Left lung (tissue), 10 donors: Measurements from ENCODE around the gene RAB3D. TPM values are rescaled to one million over a fixed set of nuclear protein-coding genes. Genes with fewer than 3 reads are reported as not detected.

Experiments used
- ATAC-seq: fragments of 200-7000 bp; cut with Tn5 transposase; one replicate; pipeline ENCODE4 v1.9.1; 2020; ENCODE audit warnings: moderate library complexity
- DNase-seq, 4 donors: peaks; one replicate each; pipeline ENCODE4 v3.0.0-alpha.2; 2013 to 2020
- H3K27ac ChIP-seq, 2 donors: fragments of 200-600 bp; sonication (generic) in 1 of 2; one replicate each; pipeline versions ENCODE4 v1.5.0 to v1.8.0; 2020 to 2021
- H3K27me3 ChIP-seq, 2 donors: fragments of 200-600 bp; sonication (generic) in 1 of 2; one replicate each; pipeline versions ENCODE4 v1.5.0 to v1.8.0; 2020 to 2021
- H3K36me3 ChIP-seq, 2 donors: fragments of 200-600 bp; sonication (generic) in 1 of 2; one replicate each; pipeline versions ENCODE4 v1.5.0 to v1.8.0; 2020 to 2021
- H3K4me1 ChIP-seq, 2 donors: fragments of 200-600 bp; one replicate each; pipeline ENCODE4 v1.8.0; 2021
- H3K4me3 ChIP-seq, 2 donors: fragments of 200-600 bp; sonication (generic) in 1 of 2; one replicate each; pipeline versions ENCODE4 v1.5.0 to v1.8.0; 2020 to 2021; ENCODE audit warnings: mild to moderate bottlenecking in 1 of 2
- H3K9me3 ChIP-seq, 2 donors: fragments of 200-600 bp; sonication (generic) in 1 of 2; one replicate each; pipeline versions ENCODE4 v1.5.0 to v1.8.0; 2020 to 2021
- CTCF ChIP-seq, 2 donors: fragments of 200-600 bp; sonication (generic) in 1 of 2; IDR thresholded peaks; one replicate each; pipeline versions ENCODE4 v1.5.0 to v1.8.0; 2021; ENCODE audit warnings: antibody characterized with exemption in 2 of 2
- intact Hi-C, 2 donors: fragments of 100-400 bp; cut with DNase I; formaldehyde crosslinking; loops; one replicate each; pipeline versions ENCODE4 v1.11.2 to v1.14.2; 2022
- polyA plus RNA-seq, 6 donors: library from polyadenylated mRNA; unstranded; fragments of 120-200 nt; gene quantifications; one replicate each; pipeline ENCODE4 v1.2.1, GENCODE V29; 2013; ENCODE audit not compliant: insufficient read length in 6 of 6
- total RNA-seq, 2 donors: library from RNA; stranded (reverse); fragmentation: NEBNext Ultra II Directional; extraction: Animal tissue kit (Norgen Biotek cat#: 25700); gene quantifications; one replicate each; pipeline ENCODE4 v1.2.1, GENCODE V29; 2021
- donor health status: DM: no; HTN: yes; CAD: no.
- donor health status: DM: no; HTN: no; CAD: no.

RAB3D gene
- total and polyA plus RNA-seq, 8 donors: 16.3 to 71.6 (median 19.3) TPM

- Histone ChIP-seq H3K27ac (peak within 1 kb of the TSS; percentile 95 to 96), H3K27me3 (no peaks in the 10 kb centered on the region), H3K4me1 (peaks cover 0 to 54% of the 10 kb centered on the region in 2 donors), H3K4me3 (peak within 1 kb of the TSS; percentile 54 to 66), H3K36me3 (no peaks in the 10 kb centered on the region), H3K9me3 (no peaks in the 10 kb centered on the region)
- peak in 1 of 2 donors; percentile 15 for TF ChIP-seq CTCF (IDR thresholded peaks at IDR 0.05)
- intact Hi-C loops: no loop called here
- DNase-seq (peak; percentile 97 to 99 (median 99)), ATAC-seq (peak; percentile 93)
Observed at GRCh38 chr19:11374433-11375142, 35.1 kb upstream of the RAB3D start, which contains the start of gene SWSAP1. Gene SWSAP1 (plus strand): TSS chr19:11374666. CDS start chr19:11374681, 15 bp downstream.

DNA sequence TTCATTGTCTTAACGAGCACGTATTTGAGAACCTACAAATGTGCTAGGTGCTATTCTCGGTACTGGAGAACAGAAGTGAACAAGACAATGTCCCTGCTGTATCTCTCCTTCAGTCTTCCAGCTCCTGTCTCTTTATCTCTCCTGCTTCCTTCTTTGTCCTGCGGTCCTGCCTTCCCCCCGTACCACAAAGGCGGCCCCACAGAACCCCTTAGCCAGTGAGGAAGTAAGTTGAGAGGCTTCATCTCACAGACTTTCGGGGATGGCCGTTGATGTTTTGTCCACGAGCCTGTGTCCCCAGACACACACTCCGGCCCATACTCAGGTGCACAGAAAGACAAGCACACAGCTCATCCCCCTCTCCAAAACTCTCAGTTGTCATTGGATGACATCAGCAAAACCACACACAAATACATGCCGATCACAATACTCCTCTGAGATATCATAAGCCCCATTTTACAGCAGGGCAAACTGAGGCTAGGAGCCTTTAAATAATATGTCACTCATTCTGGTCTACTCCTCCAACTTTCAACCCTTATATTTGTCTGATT is 34.5 kb upstream of the RAB3D start:
- ATAC-seq (no peak), DNase-seq (no peak)
- intact Hi-C loops: no loop called here
- H3K27ac ChIP-seq: peak overlapping the region; percentile 95 to 96
- peak overlapping the region; percentile 54 to 66 for H3K4me3 ChIP-seq
- no peaks in the 10 kb centered on the region for H3K27me3 ChIP-seq
- peaks cover 0 to 5% of the 10 kb centered on the region in 2 donors for H3K36me3 ChIP-seq
- peaks cover 0 to 48% of the 10 kb centered on the region in 2 donors for H3K4me1 ChIP-seq
- no peak for TF ChIP-seq CTCF (IDR thresholded peaks at IDR 0.05)
- H3K9me3 ChIP-seq: no peaks in the 10 kb centered on the region

DNA sequence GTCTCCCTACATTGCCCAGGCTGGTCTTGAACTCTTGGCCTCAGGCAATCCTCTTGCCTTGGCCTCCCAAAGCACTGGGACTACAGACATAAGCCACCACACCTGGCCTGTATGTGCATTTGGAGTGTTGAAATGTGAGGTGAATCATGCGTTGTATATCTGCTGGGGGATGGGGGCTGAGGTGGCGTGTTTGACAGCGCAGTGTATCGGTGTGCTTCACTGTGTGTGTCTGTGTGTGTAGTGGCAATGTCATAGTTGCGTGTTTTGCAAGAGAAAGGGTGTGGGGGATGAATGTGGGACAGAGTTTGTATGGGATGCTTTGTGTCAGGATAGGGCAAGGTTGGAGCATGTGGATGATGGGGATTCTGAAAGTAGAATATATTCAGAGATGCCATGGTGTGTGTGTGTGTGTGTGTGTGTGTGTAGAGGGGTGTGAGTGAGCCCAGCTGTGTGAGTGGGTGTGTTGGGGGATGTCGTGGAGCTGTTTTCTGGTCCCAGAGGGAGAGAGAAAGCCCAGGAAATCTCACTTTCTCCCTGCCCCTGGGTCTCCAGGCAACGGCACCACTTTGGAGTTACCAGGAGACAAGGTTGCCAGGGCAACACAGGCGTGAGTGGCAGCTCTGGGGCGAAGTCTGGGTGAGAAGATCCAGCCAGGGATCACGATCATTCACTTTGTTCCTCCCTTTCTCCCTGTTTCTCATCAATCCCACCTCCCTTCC is 33.9 kb upstream of the RAB3D start:
- no peaks in the 10 kb centered on the region for H3K9me3 ChIP-seq
- H3K4me1 ChIP-seq: peaks cover 0 to 42% of the 10 kb centered on the region in 2 donors
- no peak for ATAC-seq
- peaks cover 0 to 7% of the 10 kb centered on the region in 2 donors for H3K36me3 ChIP-seq
- H3K4me3 ChIP-seq: peak overlapping the region in 1 of 2 donors; percentile 66
- peak in 2 of 4 donors; percentile 57 to 68 for DNase-seq
- intact Hi-C loops: no loop called here
- TF ChIP-seq CTCF (IDR thresholded peaks at IDR 0.05): no peak
- H3K27me3 ChIP-seq: no peaks in the 10 kb centered on the region
- peak overlapping the region in 1 of 2 donors; percentile 96 for H3K27ac ChIP-seq

DNA sequence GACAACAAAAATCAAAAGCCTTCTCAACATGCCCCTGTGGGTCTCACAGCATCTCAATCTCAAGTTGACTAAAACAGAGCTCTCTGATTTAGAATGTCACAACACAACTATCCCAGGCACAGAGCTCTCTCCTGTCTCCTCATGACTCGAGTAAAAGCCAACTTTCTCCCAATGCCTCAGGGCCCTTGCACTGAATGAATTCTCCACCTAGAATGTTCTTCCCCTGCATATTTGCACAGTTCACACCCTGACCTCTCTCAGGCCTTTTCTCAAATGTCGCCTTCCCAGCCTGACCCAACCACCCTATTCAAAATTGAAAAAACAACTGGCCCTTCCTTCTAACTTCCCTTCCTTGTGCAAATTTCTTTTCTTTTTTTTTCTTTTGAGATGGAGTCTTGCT is 31.3 kb upstream of the RAB3D start:
- H3K27me3 ChIP-seq: no peaks in the 10 kb centered on the region
- ATAC-seq (no peak), DNase-seq (no peak)
- H3K4me1 ChIP-seq: peaks cover 0 to 16% of the 10 kb centered on the region in 2 donors
- intact Hi-C loops: no loop called here
- H3K36me3 ChIP-seq: peaks cover 0 to 28% of the 10 kb centered on the region in 2 donors
- H3K4me3 ChIP-seq: no peak overlapping the region
- no peaks in the 10 kb centered on the region for H3K9me3 ChIP-seq
- TF ChIP-seq CTCF (IDR thresholded peaks at IDR 0.05): no peak
- no peak overlapping the region for H3K27ac ChIP-seq

- DNase-seq: no peak
- intact Hi-C loops: no loop called here
- no peak overlapping the region for H3K4me3 ChIP-seq
- no peaks in the 10 kb centered on the region for H3K27me3 ChIP-seq
- TF ChIP-seq CTCF (IDR thresholded peaks at IDR 0.05): no peak
- H3K36me3 ChIP-seq: peaks cover 0 to 56% of the 10 kb centered on the region in 2 donors
- ATAC-seq: no peak
- H3K4me1 ChIP-seq: no peaks in the 10 kb centered on the region
- H3K9me3 ChIP-seq: no peaks in the 10 kb centered on the region
- H3K27ac ChIP-seq: no peak overlapping the region
Observed at GRCh38 chr19:11367528-11367927, 28.1 kb upstream of the RAB3D start.
